ENCODE data around the gene FAM163A.

FAM163A gene

DNA sequence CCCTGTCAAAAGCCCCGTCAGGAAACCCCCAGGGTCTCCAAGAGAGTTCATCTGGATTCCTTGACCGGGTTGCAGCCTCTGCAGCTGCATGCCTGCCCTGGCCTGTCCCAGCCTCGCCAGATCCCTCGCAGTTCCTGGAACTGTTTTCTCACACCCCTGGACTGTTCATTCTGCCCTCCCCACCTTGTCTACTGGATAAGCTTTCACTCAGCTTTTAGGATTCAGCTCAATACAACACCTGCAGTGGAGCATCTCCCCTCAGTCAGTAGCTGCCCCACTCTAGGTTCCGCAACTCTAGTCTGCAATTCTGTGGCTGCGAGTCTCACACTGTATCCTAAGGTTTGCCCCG, 67.2 kb downstream of the FAM163A start:
- no peak for DNase-seq (ENCODE audit: low read depth)
- no peak overlapping the region for H3K4me3 ChIP-seq (ENCODE audit: low read depth, low read length)

DNA sequence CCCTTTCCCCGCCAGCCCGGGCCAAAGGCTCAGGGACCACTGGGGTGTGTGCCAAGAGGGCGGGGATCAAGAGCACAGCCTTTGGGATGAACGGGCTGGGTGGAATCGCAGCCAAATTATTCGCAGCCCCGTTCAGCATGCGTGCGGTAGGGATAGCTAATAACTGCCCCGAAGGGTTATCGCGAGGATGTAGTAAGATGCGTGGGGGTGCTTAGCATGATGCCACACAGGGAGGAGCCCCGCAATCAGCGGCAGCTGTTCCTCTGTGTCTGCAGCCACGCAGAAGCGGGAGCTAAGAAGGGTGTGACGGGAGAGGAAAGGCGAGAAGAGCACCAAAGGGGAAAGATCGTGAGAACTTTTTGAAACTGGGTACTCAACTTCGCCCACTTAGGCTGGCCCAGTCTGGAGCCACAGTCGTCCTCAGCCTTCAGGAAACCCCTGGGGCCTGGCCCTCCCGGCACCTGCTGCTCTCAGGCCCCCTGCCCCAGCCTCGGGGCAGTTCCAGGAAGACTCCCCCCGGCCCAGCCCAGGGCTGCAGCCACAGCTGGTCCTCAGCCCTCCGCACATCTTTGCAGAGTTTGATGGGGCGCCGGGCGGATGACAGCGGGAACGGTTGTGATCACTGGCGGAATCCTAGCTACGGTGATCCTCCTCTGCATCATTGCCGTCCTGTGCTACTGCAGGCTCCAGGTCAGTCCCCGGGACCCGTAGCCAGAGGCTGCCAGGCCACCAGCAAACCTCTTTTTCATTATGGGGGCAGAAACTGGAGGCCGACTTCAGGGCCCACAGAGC, 69.6 kb downstream of the FAM163A start:
- DNase-seq (ENCODE audit: low read depth), result no peak
- H3K4me3 ChIP-seq (ENCODE audit: low read depth, low read length), result no peak overlapping the region

DNA sequence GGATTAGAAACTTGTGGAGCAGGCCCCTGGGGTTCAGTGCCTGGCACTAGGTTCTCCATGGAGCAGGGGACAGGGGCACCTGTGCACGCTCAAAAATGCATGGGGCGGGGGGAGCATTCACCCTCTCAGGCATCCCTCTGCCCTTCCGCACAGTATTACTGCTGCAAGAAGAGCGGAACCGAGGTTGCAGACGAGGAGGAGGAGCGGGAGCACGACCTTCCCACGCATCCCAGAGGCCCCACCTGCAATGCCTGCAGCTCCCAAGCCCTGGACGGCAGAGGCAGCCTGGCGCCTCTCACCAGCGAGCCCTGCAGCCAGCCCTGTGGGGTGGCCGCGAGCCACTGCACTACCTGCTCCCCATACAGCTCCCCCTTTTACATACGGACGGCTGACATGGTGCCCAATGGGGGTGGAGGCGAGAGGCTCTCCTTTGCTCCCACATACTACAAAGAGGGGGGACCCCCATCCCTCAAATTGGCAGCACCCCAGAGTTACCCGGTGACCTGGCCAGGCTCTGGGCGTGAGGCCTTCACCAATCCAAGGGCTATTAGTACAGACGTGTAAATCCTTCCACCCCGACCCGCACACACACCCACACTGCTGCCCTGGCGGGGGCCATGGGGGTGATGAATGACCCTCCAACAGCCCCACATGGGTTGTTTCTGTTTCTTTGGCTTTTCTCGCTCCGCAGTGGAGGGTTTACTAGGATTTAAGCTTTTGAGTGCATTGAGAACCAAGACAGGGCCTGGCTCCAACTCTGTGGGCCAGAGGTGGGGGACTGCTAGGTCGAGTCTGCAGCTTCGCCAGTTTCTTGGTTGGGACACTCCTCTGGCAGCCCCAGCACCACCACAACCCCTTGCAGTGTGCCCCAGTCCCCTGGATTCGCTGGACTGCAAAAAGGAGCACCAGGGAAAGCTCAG, 70.8 kb downstream of the FAM163A start:
- DNase-seq (ENCODE audit: low read depth), result no peak
- peak overlapping the region; percentile 54 for H3K4me3 ChIP-seq (ENCODE audit: low read depth, low read length)

DNA sequence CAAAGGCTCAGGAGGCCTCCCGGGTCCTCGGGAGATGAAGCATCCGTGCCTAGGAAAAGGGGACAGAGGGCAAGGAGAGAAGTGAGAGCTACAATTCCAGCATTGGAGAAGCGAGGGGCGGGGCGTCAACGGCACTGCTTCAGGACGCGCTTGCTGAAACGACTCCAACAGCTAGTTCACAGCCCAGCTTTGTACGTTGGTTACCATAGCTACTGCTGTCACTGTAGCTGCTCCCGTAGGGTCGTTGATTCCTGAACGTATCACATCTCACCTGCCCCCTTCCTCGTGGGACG, 71.4 kb downstream of the FAM163A start:
- no peak for DNase-seq (ENCODE audit: low read depth)
- peak overlapping the region; percentile 54 for H3K4me3 ChIP-seq (ENCODE audit: low read depth, low read length)

DNA sequence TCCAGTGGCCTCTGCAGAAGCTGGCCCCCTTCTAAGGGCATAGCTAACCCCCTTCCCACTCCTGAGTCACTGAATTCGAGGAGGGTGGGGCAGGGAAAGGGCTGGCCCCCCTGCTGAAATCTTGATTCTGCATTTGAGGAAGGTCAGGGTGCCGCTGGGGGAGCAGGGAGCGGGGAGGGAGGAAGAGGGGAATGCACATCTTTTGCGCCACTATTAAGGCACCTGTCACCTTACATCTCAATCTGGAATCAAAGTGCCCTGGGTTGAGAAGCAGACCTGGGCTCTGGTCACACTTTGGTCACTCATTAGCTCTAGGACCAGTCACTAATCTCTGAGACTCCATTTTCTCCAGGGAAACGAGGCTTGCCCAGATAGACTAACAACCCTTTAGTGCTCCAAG, 72.5 kb downstream of the FAM163A start:
- no peak for DNase-seq (ENCODE audit: low read depth)
- peak overlapping the region; percentile 54 for H3K4me3 ChIP-seq (ENCODE audit: low read depth, low read length)

DNA sequence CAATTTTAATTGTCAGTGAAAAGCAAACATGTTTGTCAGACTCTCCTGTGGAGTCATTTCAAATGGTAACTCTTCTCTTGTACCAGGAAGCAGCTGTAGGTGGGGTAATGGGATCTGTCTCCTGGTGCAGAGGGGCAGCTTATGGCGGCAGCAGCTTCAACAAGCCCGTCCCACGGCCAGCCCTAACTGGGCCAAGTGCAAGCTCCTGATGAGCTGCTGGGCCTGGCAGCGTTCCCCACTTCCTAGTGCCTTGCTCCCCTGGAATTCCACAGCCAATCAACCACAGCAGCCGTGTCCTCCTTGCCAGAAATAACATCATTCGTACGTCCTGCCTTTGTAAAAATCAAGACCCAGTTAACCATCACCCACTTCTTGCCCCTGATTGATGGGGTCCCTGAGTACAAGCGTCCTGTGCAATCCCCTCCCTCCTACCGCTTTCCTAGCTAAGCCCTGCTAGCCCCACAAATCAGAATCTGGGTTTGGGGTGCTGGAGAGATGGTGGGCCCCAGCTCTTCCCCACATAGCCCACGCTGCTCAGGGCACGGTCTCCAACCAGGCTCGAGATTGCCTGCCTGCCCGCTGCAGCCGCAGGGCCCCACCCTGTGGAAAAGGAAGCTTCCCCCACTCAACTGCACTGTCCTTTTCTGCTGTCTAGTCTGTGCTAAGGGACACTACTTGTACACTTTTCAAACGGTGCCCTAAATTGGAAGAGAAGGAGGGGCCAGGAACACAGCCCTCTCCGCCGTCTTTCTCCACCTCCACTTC, 73.3 kb downstream of the FAM163A start:
- no peak overlapping the region for H3K4me3 ChIP-seq (ENCODE audit: low read depth, low read length)
- peak; percentile 27 for DNase-seq (ENCODE audit: low read depth)

DNA sequence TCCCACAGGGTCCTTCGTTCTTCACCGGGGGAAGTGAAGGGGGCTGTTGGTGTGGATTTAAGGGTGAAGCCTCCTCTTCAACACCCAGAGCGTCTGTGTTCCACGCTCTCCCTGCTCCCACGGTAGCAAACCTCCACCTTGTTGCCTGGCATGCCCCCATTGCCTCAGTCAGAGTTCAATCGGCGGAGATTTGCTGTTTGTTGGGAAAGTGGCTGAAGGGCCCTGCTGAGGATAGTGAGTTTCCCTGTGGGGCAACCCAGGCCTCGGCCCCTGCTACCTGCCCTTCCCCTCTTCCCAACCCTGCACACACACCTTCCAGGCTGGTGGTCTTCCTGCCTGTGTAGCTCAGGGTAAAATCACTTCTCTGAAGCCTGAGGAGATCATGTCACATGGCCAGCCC, 74.0 kb downstream of the FAM163A start:
- H3K4me3 ChIP-seq (ENCODE audit: low read depth, low read length), result no peak overlapping the region
- DNase-seq (ENCODE audit: low read depth), result no peak

DNA sequence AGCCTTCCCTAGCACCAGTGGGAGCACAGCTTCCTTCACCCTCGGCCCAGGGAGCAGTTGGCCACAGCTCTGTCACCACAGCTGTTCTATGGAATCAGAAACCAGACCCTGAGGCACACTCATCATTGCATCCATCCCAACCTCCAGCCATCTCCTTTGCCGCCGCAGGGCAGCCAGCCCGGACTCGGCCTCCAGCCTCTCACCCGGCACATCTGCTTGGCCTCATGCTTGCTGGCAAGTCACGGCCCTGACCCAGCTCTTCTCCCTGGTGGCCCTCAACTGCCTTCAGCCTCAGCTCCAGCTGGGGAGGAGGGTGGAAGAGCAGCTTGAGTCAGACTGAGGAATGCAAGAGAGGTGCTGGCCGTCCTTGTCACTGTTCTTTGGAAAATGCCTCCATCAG, 74.7 kb downstream of the FAM163A start:
- DNase-seq (ENCODE audit: low read depth), result peak; percentile 53
- H3K4me3 ChIP-seq (ENCODE audit: low read depth, low read length), result no peak overlapping the region

DNA sequence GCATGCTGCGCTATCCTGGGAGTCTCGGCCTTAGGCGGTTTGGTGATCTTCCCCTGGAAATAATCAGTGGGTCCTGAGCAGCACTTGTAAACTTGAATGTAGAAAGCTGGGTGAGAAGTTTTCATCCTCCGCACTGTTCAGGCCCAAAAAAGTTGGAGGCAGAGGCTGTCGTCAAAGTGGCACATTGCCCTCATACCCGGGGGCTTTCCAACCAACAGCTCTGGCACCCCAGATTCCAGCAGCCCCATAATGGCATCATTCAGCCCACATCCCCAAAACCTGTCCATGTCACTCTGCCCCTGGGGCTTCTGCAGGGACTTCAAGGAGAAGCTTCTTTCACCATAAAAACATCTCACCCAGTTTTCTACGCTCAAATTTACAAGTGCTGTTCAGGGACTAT, 75.2 kb downstream of the FAM163A start:
- no peak for DNase-seq (ENCODE audit: low read depth)
- H3K4me3 ChIP-seq (ENCODE audit: low read depth, low read length), result no peak overlapping the region

DNA sequence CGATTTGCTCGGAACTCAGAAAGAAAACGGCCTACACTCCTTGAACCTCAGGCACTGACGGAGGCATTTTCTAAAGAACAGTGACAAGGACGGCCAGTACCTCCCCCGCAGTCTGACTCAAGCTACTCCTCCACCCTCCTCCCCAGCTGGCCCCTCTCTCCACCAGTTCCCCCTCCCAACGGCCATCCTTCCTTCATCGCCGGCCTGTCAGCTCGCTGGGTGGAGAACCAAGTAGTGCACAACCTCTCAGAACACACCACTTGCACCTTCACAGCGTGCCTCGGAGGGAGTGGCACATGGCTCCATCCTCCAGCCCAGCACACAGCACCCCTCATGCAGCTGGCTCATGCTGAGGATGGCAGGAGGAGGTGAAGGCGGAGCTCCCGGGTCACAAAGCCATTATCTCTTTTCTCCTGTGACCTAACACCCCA, 75.7 kb downstream of the FAM163A start:
- no peak overlapping the region for H3K4me3 ChIP-seq (ENCODE audit: low read depth, low read length)

DNA sequence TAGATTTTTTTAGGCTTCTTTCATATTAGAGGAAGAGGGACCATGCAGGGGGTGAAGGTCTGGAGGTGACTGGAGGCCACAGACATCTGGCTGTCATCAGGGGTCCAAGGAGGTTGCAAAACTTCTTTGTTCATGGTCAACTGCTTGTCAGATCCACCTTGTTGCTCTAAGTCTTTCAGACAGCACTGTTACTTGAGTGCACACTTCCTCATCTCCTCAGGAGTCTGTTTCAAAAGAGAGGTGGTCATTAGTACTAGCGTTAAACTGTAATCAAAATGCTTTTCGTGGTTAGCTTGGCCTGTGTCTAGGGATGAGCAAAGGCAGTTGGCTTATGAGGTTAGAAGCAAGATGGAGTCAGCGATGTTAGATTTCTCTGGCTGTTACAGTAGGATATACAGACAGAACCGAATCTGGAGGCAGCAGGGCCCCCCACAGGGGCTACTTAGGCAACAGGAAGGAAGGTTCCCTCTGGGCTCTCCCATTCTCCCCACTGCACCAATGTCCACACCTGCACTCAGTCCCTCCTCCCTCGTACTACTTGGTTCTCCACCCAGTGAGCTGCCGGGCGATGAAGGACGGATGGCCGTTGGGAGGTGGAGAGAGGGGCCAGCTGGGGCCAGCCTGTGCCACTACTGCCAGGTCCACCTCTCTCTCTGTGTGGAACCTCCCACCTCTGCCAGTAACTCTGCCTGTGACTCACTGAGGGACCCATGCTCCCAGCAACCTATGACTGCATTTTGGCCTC, 77.3 kb downstream of the FAM163A start:
- DNase-seq (ENCODE audit: low read depth), result no peak

More for the DNA sequence above, 75.7 kb downstream of the FAM163A start:
- DNase-seq (ENCODE audit: low read depth), result no peak

DNA sequence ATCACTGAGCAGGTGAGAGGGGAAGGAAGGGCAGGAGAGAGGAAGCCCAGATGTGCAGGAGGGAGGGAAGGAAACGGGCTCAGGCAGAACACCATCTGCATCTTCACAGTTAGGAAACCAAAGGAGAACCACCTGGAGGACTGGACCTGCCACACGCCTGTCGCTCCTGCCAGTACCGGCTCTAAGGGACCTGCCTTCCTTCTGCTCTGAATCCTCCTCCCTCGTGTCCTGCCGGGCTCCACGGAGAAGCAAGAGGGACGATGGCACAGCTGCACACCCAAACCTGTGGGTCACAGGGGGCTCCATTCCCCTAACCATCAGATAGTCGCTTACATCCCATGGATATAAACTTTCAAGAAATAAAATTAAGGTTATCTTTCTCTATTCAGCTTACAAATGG, 78.4 kb downstream of the FAM163A start:
- DNase-seq (ENCODE audit: low read depth), result no peak
- H3K4me3 ChIP-seq (ENCODE audit: low read depth, low read length), result no peak overlapping the region

More for the DNA sequence above, 77.3 kb downstream of the FAM163A start:
- H3K4me3 ChIP-seq (ENCODE audit: low read depth, low read length), result no peak overlapping the region

DNA sequence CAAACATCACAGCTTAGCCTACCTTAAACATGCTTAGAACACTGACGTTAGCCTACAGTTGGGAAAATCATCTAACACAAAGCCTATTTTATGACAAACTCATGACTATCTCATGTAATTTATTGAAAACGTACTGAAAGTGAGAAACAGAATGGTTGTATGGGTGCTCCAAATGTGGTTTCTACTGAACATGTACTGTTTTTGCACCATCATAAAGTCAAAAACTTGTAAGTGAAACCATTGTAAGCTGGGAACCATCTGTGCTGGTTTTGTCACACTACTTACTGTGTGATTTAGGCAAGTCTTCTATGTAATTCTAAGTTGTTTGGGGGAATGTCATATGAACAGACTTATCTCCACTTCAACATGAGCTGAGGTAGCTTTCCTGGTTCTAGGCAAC, 79.0 kb downstream of the FAM163A start:
- no peak overlapping the region for H3K4me3 ChIP-seq (ENCODE audit: low read depth, low read length)
- no peak for DNase-seq (ENCODE audit: low read depth)

DNA sequence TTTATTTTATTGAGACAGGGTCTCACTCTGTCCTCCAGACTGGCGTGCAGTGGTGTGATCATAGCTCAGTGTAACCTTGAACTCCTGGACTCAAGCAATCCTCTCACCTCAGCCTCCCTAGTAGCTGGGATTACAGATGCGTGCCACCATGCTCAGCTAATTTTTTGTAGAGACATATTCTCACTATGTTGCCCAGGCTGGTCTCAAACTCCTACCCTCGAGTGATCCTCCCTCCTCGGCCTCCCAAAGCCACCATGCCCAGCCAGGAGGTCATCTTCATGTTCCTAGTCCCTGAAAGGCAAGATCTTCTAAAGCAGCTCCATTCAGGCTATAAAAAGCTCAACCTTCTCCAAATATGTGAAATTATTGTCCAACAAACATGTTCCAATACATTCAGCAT, 80.6 kb downstream of the FAM163A start:
- no peak for DNase-seq (ENCODE audit: low read depth)
- H3K4me3 ChIP-seq (ENCODE audit: low read depth, low read length), result no peak overlapping the region

DNA sequence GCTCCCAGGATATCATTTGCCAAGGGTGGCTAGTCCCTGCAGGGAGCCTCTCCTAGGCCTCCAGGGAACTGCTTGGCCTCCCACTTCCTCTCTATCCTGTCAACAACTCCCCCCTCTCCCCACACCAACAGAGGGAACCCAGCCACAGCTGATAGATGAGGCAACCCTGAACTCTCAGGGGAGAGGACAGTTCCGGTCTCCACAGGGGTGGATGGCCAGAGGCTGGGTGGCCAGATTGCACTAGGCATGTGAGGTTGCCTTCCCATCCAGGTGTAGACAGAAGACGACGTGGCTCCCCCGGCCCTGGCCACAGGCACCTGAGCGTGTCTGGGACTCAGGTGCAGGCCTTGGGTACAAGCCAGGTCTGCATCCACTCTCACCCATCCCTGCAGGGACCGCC, 81.2 kb downstream of the FAM163A start:
- no peak for DNase-seq (ENCODE audit: low read depth)
- H3K4me3 ChIP-seq (ENCODE audit: low read depth, low read length), result no peak overlapping the region

DNA sequence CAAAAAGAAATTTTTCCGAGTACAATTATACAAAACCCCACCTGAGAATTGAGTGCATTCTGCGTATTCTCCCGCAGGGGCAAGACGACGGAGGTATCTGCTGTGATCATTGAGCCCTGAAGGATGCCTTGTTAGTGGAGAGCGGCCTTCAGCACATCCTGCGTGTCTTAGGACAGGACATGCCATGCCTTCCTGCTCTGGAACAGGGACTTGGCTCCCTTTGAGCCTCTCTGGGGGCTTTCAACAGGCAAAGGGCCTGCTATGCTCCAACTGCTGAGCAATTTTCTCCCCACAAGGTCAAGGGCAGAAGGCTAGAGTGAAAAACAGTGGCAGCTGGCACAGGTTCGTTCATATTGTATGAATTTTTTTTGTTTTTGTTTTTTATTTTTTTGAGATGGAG, 82.1 kb downstream of the FAM163A start:
- no peak for DNase-seq (ENCODE audit: low read depth)
- no peak overlapping the region for H3K4me3 ChIP-seq (ENCODE audit: low read depth, low read length)

DNA sequence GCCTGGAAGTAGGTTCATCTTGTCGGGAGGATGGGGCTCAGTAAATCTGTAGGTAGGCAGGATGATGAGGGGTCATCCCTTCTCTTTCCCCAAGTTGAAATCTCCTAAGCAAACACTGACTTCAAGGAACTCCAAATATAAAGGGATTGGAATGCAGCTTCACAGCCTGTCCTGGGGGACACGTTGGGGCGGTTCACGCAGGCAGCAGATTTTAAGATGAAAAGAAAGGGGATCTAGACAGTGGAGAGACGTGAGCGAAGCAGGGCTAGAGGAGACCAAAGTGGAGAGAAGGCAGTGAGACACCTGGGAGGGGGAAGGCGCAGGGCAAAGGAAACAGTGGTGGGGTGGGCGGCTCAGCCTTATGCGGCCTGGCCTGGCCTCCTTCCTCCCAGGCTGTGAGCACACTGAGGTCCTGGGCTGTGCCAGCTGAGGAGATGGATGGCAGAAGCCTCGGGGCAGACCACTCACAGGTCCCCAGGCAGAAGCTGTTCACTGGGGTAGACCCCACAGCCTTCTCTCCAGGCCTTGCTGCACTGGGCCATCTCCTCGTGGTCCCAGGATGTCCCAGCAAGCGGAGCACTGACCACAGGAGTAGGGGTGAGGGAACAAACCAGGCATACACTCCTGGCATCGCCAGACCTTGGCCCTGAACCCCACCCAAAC, 82.8 kb downstream of the FAM163A start:
- H3K4me3 ChIP-seq (ENCODE audit: low read depth, low read length), result no peak overlapping the region
- DNase-seq (ENCODE audit: low read depth), result no peak

DNA sequence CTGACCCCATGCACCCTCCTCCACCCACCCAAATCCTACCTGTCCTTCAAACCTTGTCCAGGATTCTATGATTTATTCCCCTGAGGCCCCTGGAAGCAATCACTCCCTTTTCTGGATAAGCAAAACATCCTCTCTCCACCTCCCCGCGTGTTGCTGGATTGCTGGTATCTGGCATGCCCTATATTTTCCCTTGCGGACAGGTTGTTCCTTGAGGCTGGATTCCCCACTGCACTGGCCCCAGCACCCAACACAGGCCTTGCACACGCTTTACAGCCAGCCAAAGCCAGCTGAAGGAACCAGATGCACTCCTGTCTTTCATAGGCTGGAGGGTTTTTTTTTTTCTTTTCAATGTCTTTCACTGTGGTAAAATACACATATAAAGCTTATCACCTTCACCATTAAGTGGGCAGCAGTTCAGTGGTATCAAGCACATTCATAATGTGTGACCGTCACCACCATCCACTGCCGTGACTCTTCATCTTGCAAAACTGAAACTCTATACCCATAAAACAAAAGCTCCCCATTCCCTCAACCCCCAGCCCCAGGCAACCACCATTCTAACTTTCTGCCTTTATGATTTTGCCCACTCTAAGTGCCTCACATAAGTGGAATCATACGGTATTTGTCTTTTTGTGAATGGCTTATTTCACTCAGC, 83.7 kb downstream of the FAM163A start:
- no peak for DNase-seq (ENCODE audit: low read depth)
- H3K4me3 ChIP-seq (ENCODE audit: low read depth, low read length), result no peak overlapping the region

Data from skeletal muscle cell (primary cell).